Tibial artery (tissue), 4 donors: Measurements from ENCODE around the gene CSNK1G2.

Experiments
- DNase-seq, 2 donors: peaks; one replicate each; pipeline ENCODE4 v3.0.0-alpha.2; 2019
- H3K27ac ChIP-seq, 2 donors: fragments of 200-600 bp; sonication (generic) in 1 of 2; 1 replicate in 1 of 2; 2 replicates in 1 of 2; pipeline ENCODE4 v1.5.1; 2018 to 2019; ENCODE audit warnings: mild to moderate bottlenecking in 1 of 2
- H3K27me3 ChIP-seq, 2 donors: fragments of 200-600 bp; sonication (generic) in 1 of 2; one replicate each; pipeline versions ENCODE4 v1.5.1 to v1.6.0; 2016 to 2019
- H3K36me3 ChIP-seq, 3 donors: fragments of 200-600 bp; sonication (generic) in 2 of 3; one replicate each; pipeline ENCODE4 v1.5.1; 2016 to 2019; ENCODE audit warnings: mild to moderate bottlenecking in 2 of 3
- H3K4me1 ChIP-seq, 4 donors: fragments of 200-600 bp; sonication (generic) in 2 of 4; 1 replicate in 3 of 4; 2 replicates in 1 of 4; pipeline ENCODE4 v1.5.1; 2016 to 2019
- H3K4me3 ChIP-seq, 2 donors: fragments of 200-600 bp; sonication (generic) in 1 of 2; 1 replicate in 1 of 2; 2 replicates in 1 of 2; pipeline ENCODE4 v1.5.1; 2018 to 2019; ENCODE audit warnings: mild to moderate bottlenecking in 2 of 2
- H3K9me3 ChIP-seq, 3 donors: fragments of 200-600 bp; sonication (generic) in 1 of 3; one replicate each; pipeline ENCODE4 v1.5.1; 2016 to 2019
- intact Hi-C: fragments of 100-400 bp; cut with DNase I; formaldehyde crosslinking; loops from one replicate; pipeline ENCODE4 v1.15.0; 2023; ENCODE audit warnings: low total_unique reads
- TF ChIP-seq, protein P1 (sequence below), 2 experiments: fragments of 200-600 bp in 1 of 2; fragments of 450-650 bp in 1 of 2; IDR thresholded peaks; one replicate each; pipeline ENCODE4 v1.5.1; 2017 to 2019; ENCODE audit warnings: antibody characterized with exemption in 2 of 2, mild to moderate bottlenecking in 1 of 2, moderate library complexity in 1 of 2

The CSNK1G2 gene

DNA sequence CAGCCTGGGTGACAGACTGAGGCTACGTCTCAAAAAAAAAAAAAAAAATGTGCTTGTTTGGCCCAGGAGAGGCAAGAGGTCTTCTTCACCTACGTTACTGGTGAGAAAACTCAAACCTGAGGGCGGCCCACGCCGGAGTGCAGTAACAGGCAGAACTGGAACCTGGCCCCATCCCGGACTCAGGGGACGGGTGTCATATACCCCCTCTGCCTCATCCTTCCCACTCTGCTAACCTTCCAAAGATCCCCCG, 36.2 kb upstream of the CSNK1G2 start:
- peak overlapping the region; percentile 60 to 77 for H3K4me3 ChIP-seq
- H3K9me3 ChIP-seq = no peaks in the 10 kb centered on the region
- TF ChIP-seq, protein P1, sequence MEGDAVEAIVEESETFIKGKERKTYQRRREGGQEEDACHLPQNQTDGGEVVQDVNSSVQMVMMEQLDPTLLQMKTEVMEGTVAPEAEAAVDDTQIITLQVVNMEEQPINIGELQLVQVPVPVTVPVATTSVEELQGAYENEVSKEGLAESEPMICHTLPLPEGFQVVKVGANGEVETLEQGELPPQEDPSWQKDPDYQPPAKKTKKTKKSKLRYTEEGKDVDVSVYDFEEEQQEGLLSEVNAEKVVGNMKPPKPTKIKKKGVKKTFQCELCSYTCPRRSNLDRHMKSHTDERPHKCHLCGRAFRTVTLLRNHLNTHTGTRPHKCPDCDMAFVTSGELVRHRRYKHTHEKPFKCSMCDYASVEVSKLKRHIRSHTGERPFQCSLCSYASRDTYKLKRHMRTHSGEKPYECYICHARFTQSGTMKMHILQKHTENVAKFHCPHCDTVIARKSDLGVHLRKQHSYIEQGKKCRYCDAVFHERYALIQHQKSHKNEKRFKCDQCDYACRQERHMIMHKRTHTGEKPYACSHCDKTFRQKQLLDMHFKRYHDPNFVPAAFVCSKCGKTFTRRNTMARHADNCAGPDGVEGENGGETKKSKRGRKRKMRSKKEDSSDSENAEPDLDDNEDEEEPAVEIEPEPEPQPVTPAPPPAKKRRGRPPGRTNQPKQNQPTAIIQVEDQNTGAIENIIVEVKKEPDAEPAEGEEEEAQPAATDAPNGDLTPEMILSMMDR (IDR thresholded peaks at IDR 0.05) = no peak
- intact Hi-C loops = no loop called here
- no peaks in the 10 kb centered on the region for H3K36me3 ChIP-seq
- peak overlapping the region; percentile 67 to 82 for H3K27ac ChIP-seq
- no peak for DNase-seq
- H3K4me1 ChIP-seq = peaks cover 0 to 49% (median 18%) of the 10 kb centered on the region in 4 donors
- H3K27me3 ChIP-seq = no peaks in the 10 kb centered on the region

GRCh38 chr19:1905110-1905862, 35.7 kb upstream of the CSNK1G2 start, which contains the start of the genes ADAT3 and SCAMP4:
Gene ADAT3, plus strand, starts transcription at chr19:1905399. Its CDS starts 6,649 bp downstream, at chr19:1912048.
Gene SCAMP4, plus strand, starts transcription at chr19:1905399. Its CDS starts 9,621 bp downstream, at chr19:1915020.
- intact Hi-C loops = no loop called here
- no peaks in the 10 kb centered on the region for H3K36me3 ChIP-seq

GRCh38 chr19:1905863-1906375, 35.1 kb upstream of the CSNK1G2 start:
- TF ChIP-seq, protein P1 (IDR thresholded peaks at IDR 0.05) = no peak
- H3K4me3 ChIP-seq = peak overlapping the region; percentile 60 to 77
- H3K9me3 ChIP-seq = no peaks in the 10 kb centered on the region
- H3K27me3 ChIP-seq = no peaks in the 10 kb centered on the region
- DNase-seq = no peak
- intact Hi-C loops = no loop called here
- peaks cover 0 to 54% (median 18%) of the 10 kb centered on the region in 4 donors for H3K4me1 ChIP-seq
- peak overlapping the region; percentile 67 to 82 for H3K27ac ChIP-seq
- H3K36me3 ChIP-seq = no peaks in the 10 kb centered on the region

More at GRCh38 chr19:1905110-1905862, 35.7 kb upstream of the CSNK1G2 start, which contains the start of the genes ADAT3 and SCAMP4:
- peaks cover 0 to 54% (median 18%) of the 10 kb centered on the region in 4 donors for H3K4me1 ChIP-seq
- TF ChIP-seq, protein P1 (IDR thresholded peaks at IDR 0.05) = no peak
- peak; percentile 98 to 99 for DNase-seq
- H3K9me3 ChIP-seq = no peaks in the 10 kb centered on the region
- peak within 1 kb of the TSS; percentile 67 to 82 for H3K27ac ChIP-seq
- H3K27me3 ChIP-seq = no peaks in the 10 kb centered on the region
- peak within 1 kb of the TSS; percentile 60 to 77 for H3K4me3 ChIP-seq

DNA sequence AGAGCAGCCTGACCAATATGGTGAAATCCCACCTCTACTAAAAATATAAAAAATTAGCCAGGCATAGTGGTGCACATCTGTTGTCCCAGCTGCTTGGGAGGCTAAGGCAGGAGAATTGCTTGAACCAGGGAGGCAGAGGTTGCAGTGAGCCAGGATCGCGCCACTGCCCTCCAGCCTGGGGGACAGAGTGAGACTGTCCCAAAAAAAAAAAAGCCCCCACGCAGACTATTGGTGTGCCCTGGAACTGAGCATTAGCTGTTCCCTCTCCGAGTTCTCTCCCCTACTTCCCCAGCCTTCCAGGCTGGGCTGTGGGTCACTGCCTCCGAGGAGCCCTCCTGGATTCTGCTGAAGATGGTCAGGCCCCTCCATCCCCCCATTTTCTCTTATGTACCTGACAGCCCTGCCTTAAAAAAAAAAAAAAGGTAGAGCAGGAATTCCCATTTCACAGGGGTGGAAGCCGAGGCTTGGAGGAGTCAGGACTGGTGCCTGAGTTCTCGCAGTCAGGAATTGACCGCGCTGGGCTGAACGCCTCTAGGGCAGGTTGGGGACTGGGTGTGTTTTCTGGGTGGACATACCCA, 33.9 kb upstream of the CSNK1G2 start:
- H3K4me3 ChIP-seq = no peak overlapping the region
- no peak overlapping the region for H3K27ac ChIP-seq
- intact Hi-C loops = no loop called here
- no peaks in the 10 kb centered on the region for H3K9me3 ChIP-seq
- no peak for DNase-seq
- peaks cover 0 to 54% (median 18%) of the 10 kb centered on the region in 4 donors for H3K4me1 ChIP-seq
- TF ChIP-seq, protein P1 (IDR thresholded peaks at IDR 0.05) = no peak
- no peaks in the 10 kb centered on the region for H3K27me3 ChIP-seq
- H3K36me3 ChIP-seq = peaks cover 0 to 5% (median 4%) of the 10 kb centered on the region in 3 donors

DNA sequence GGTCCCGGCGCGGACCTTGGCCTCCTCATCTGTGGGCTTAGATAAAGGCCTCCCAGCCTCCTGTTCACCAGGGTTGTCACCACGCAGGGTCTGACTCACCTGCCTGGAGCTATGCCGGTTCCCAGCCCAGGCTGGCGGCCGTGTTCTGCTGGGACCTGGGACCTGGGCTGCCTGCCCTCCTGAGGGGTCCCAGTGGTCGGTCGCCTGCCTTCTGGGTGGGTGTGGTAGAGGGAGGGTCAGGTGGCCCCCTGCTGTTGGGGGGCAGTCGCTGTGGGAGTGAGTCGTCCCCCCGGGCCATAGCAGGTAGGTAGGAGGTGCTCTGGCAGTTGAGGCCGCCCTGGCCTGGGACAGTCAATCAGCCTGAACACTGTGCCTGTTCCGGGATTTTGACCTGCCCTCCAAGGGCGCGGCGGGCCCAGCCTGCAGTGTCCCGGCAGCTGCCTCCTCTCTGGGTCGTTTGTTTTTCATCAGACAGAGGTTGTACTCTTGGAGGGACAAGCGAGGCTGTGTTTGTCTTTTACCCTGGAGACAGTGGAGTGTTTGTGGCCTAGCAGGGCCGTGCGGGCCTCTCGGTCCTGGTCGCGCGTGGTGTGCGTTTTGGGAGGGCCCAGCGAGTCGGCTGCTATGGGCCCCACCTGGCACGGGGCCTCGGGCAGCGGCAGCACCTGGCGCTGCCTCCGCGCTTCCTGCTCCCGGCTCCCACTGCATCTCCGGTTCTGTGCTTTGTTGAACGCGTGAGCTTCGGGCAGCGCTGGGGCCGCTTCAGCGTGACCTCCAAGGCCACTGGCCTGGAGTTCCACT, 33.2 kb upstream of the CSNK1G2 start:
- peaks cover 0 to 54% (median 17%) of the 10 kb centered on the region in 4 donors for H3K4me1 ChIP-seq
- H3K27ac ChIP-seq = no peak overlapping the region
- DNase-seq = no peak
- H3K27me3 ChIP-seq = no peaks in the 10 kb centered on the region
- H3K4me3 ChIP-seq = no peak overlapping the region
- TF ChIP-seq, protein P1 (IDR thresholded peaks at IDR 0.05) = no peak
- no peaks in the 10 kb centered on the region for H3K9me3 ChIP-seq
- H3K36me3 ChIP-seq = peaks cover 0 to 11% (median 10%) of the 10 kb centered on the region in 3 donors
- intact Hi-C loops = no loop called here
